Neural cell (in vitro differentiated cells): ENCODE results near the gene TMEM151A.

Experiments used
- EP300 ChIP-seq: fragments of 450-650 bp; conservative IDR thresholded peaks from 2 replicates; pipeline ENCODE4 v1.6.1; 2014; ENCODE audit warnings: antibody characterized with exemption, mild to moderate bottlenecking, moderate library complexity; ENCODE audit not compliant: poor library complexity, severe bottlenecking
- POLR2AphosphoS5 ChIP-seq: IDR thresholded peaks from 2 replicates; pipeline ENCODE4 v1.6.1; 2012
- RAD21 ChIP-seq: fragments of 450-650 bp; conservative IDR thresholded peaks from 2 replicates; pipeline ENCODE4 v1.6.1; 2014; ENCODE audit warnings: antibody characterized with exemption, mild to moderate bottlenecking, moderate library complexity
- SMC3 ChIP-seq: fragments of 450-650 bp; conservative IDR thresholded peaks from 2 replicates; pipeline ENCODE4 v1.6.1; 2014; ENCODE audit warnings: antibody characterized with exemption, mild to moderate bottlenecking, moderate library complexity; ENCODE audit not compliant: poor library complexity
- TAF1 ChIP-seq: IDR thresholded peaks from 2 replicates; pipeline ENCODE4 v1.6.1; 2012; ENCODE audit warnings: low read depth
- TF ChIP-seq, protein P1 (sequence below): fragments of 450-650 bp; IDR thresholded peaks from 2 replicates; pipeline ENCODE4 v1.5.1; 2014; ENCODE audit warnings: antibody characterized with exemption, mild to moderate bottlenecking, moderate library complexity; ENCODE audit not compliant: poor library complexity, severe bottlenecking

- TF ChIP-seq, protein P1, sequence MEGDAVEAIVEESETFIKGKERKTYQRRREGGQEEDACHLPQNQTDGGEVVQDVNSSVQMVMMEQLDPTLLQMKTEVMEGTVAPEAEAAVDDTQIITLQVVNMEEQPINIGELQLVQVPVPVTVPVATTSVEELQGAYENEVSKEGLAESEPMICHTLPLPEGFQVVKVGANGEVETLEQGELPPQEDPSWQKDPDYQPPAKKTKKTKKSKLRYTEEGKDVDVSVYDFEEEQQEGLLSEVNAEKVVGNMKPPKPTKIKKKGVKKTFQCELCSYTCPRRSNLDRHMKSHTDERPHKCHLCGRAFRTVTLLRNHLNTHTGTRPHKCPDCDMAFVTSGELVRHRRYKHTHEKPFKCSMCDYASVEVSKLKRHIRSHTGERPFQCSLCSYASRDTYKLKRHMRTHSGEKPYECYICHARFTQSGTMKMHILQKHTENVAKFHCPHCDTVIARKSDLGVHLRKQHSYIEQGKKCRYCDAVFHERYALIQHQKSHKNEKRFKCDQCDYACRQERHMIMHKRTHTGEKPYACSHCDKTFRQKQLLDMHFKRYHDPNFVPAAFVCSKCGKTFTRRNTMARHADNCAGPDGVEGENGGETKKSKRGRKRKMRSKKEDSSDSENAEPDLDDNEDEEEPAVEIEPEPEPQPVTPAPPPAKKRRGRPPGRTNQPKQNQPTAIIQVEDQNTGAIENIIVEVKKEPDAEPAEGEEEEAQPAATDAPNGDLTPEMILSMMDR: no peak
- TF ChIP-seq POLR2AphosphoS5 (no peak), RAD21 (no peak), TAF1 (no peak), SMC3 (no peak), EP300 (no peak)
These were observed 19.1 kb upstream of the TMEM151A start for GRCh38 chr11:66272596-66272995.
